ENCODE results near the gene SOX6. TPM values are rescaled to one million over a fixed set of nuclear protein-coding genes. Genes with fewer than 3 reads are reported as not detected.

Gene SOX6
- total RNA-seq, 1 donor from 2014 or later: 4.9 TPM

- no peaks in the 10 kb centered on the region for H3K4me1 ChIP-seq
- no peaks in the 10 kb centered on the region for H3K9me3 ChIP-seq
- no peaks in the 10 kb centered on the region for H3K27me3 ChIP-seq
- H3K4me3 ChIP-seq: no peak overlapping the region
- intact Hi-C loops (cut with DNase I): no loop called here
- H3K36me3 ChIP-seq: no peaks in the 10 kb centered on the region
- no peak overlapping the region for H3K27ac ChIP-seq
- no peak for DNase-seq (ENCODE audit: extremely low spot score in 2 of 2)
- no peak for TF ChIP-seq POLR2A (IDR thresholded peaks at IDR 0.05)
These were observed 138.7 kb downstream of the SOX6 start for GRCh38 chr11:16217631-16218030.

GRCh38 chr11:16216831-16217230 lies 139.5 kb downstream of the SOX6 start:
- TF ChIP-seq POLR2A (IDR thresholded peaks at IDR 0.05) (no peak), CTCF (IDR thresholded peaks at IDR 0.05) (no peak), POLR2AphosphoS5 (IDR thresholded peaks at IDR 0.05; ENCODE audit: insufficient read depth in 1 of 2, low read depth in 1 of 2) (no peak)
- Histone ChIP-seq H3K4me1 (no peaks in the 10 kb centered on the region), H3K4me3 (no peak overlapping the region), H3K9me3 (no peaks in the 10 kb centered on the region), H3K36me3 (no peaks in the 10 kb centered on the region), H3K27ac (no peak overlapping the region), H3K27me3 (no peaks in the 10 kb centered on the region)
- DNase-seq (ENCODE audit: extremely low spot score in 2 of 2): no peak
- intact Hi-C loops (cut with DNase I): no loop called here

GRCh38 chr11:16215352-16215751 lies 141.0 kb downstream of the SOX6 start:
- no peak for TF ChIP-seq POLR2A (IDR thresholded peaks at IDR 0.05)
- no peak for TF ChIP-seq POLR2AphosphoS5 (IDR thresholded peaks at IDR 0.05; ENCODE audit: insufficient read depth in 1 of 2, low read depth in 1 of 2)
- no peak for TF ChIP-seq CTCF (IDR thresholded peaks at IDR 0.05)
- H3K9me3 ChIP-seq: no peaks in the 10 kb centered on the region
- H3K27ac ChIP-seq: no peak overlapping the region
- no peaks in the 10 kb centered on the region for H3K4me1 ChIP-seq
- H3K27me3 ChIP-seq: no peaks in the 10 kb centered on the region
- DNase-seq (ENCODE audit: extremely low spot score in 2 of 2): no peak
- H3K4me3 ChIP-seq: no peak overlapping the region
- H3K36me3 ChIP-seq: no peaks in the 10 kb centered on the region
- intact Hi-C loops (cut with DNase I): no loop called here

- DNase-seq (ENCODE audit: extremely low spot score in 2 of 2): no peak
- H3K27me3 ChIP-seq: no peaks in the 10 kb centered on the region
- no peak overlapping the region for H3K27ac ChIP-seq
- H3K4me1 ChIP-seq: no peaks in the 10 kb centered on the region
- H3K36me3 ChIP-seq: no peaks in the 10 kb centered on the region
- no peak overlapping the region for H3K4me3 ChIP-seq
- intact Hi-C loops (cut with DNase I): no loop called here
- TF ChIP-seq POLR2AphosphoS5 (IDR thresholded peaks at IDR 0.05; ENCODE audit: insufficient read depth in 1 of 2, low read depth in 1 of 2) (no peak), CTCF (IDR thresholded peaks at IDR 0.05) (no peak), POLR2A (IDR thresholded peaks at IDR 0.05) (no peak)
- no peaks in the 10 kb centered on the region for H3K9me3 ChIP-seq
These were observed 144.9 kb downstream of the SOX6 start for GRCh38 chr11:16211407-16211806.

- TF ChIP-seq POLR2A (IDR thresholded peaks at IDR 0.05) (no peak), CTCF (IDR thresholded peaks at IDR 0.05) (no peak), POLR2AphosphoS5 (IDR thresholded peaks at IDR 0.05; ENCODE audit: insufficient read depth in 1 of 2, low read depth in 1 of 2) (no peak)
- no peak overlapping the region for H3K27ac ChIP-seq
- H3K4me3 ChIP-seq: no peak overlapping the region
- no peaks in the 10 kb centered on the region for H3K4me1 ChIP-seq
- no peaks in the 10 kb centered on the region for H3K9me3 ChIP-seq
- DNase-seq (ENCODE audit: extremely low spot score in 2 of 2): no peak
- H3K36me3 ChIP-seq: no peaks in the 10 kb centered on the region
- no peaks in the 10 kb centered on the region for H3K27me3 ChIP-seq
- intact Hi-C loops (cut with DNase I): no loop called here
These were observed 152.1 kb downstream of the SOX6 start for GRCh38 chr11:16204261-16204660.

- intact Hi-C loops (cut with DNase I): no loop called here
- H3K9me3 ChIP-seq: no peaks in the 10 kb centered on the region
- no peaks in the 10 kb centered on the region for H3K4me1 ChIP-seq
- no peak overlapping the region for H3K4me3 ChIP-seq
- H3K36me3 ChIP-seq: no peaks in the 10 kb centered on the region
- H3K27me3 ChIP-seq: no peaks in the 10 kb centered on the region
- no peak overlapping the region for H3K27ac ChIP-seq
- TF ChIP-seq POLR2A (IDR thresholded peaks at IDR 0.05) (no peak), CTCF (IDR thresholded peaks at IDR 0.05) (no peak), POLR2AphosphoS5 (IDR thresholded peaks at IDR 0.05; ENCODE audit: insufficient read depth in 1 of 2, low read depth in 1 of 2) (no peak)
- DNase-seq (ENCODE audit: extremely low spot score in 2 of 2): no peak
These were observed 160.7 kb downstream of the SOX6 start for GRCh38 chr11:16195651-16196050.

Measured in vagina (tissue), 2 donors.